Pons (tissue), 1 donor: Measurements from ENCODE around the gene NR1D1.

Source experiments
- DNase-seq: peaks from one replicate; pipeline ENCODE4 v3.0.0-alpha.2; 2016; ENCODE audit warnings: low spot score

NR1D1 gene

GRCh38 chr17:40062329-40063186 is 37.8 kb downstream of the NR1D1 start, which contains the start of gene THRA:
Gene THRA (plus strand): TSS chr17:40062965. CDS start chr17:40074489, 11,524 bp downstream.
- peak; percentile 48 for DNase-seq

GRCh38 chr17:40061609-40062038 is 38.8 kb downstream of the NR1D1 start:
- DNase-seq = no peak

- DNase-seq = no peak
These were observed 39.3 kb downstream of the NR1D1 start for GRCh38 chr17:40060887-40061608.

GRCh38 chr17:40059729-40060475 is 40.5 kb downstream of the NR1D1 start:
- DNase-seq = no peak

- DNase-seq = no peak
These were observed 41.5 kb downstream of the NR1D1 start for GRCh38 chr17:40058865-40059264.

- DNase-seq = no peak
These were observed 42.1 kb downstream of the NR1D1 start for GRCh38 chr17:40058186-40058784.

GRCh38 chr17:40056379-40057015 is 43.9 kb downstream of the NR1D1 start:
- DNase-seq = no peak
